HG03280 (cell line): ENCODE results near the gene PCNP.
"Not testable (repeated sequence)": the region's sequence is repeated elsewhere in the genome, so short reads cannot be mapped to it uniquely, and the experiment has no call there.

Experiments
- ATAC-seq: cut with Tn5 transposase; IDR thresholded peaks from one replicate; pipeline ENCODE4 v1.9.1; 2021; ENCODE audit warnings: mild to moderate bottlenecking, moderate library complexity; ENCODE audit not compliant: unreplicated experiment

PCNP gene

DNA sequence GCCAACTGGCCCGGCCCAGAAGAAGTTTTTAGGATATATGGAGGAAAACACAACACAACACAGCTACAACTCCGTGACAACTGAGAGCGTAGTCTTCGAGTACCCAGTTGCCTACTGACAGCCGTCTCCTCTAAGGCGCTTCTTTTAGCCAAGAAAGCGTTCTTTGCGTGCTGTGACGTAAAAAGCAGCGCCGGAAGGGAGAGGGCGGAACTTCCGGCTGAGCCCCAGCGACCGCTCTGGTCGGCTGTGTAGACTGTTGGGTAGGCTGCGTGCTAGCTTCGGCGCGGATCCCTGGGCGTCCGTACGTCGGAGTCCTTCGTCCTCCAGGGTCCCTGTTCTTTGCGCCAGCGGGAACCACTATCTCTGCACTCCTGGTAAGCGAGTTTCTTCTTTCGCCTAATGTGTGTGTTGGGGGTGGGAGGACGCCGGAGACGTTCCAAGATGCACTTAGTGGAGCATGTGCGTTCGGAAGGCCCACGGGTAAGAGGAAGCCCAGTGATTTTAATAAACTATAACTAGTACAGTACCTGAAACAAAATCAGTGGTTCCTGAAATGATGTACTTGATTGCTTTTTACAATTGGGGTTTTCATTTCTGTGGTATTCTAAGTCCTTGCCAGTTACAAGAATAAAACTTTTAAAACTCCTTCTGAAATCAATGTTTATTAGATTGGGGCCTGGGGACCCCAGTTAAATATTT, 12.2 kb upstream of the PCNP start, which contains the start of gene TRMT10C:
TSS of gene TRMT10C (plus strand) at position 239 of the 699 bp plus-strand sequence. CDS start 2,914 bp downstream, outside the sequence.
- peak; percentile 100 for ATAC-seq

DNA sequence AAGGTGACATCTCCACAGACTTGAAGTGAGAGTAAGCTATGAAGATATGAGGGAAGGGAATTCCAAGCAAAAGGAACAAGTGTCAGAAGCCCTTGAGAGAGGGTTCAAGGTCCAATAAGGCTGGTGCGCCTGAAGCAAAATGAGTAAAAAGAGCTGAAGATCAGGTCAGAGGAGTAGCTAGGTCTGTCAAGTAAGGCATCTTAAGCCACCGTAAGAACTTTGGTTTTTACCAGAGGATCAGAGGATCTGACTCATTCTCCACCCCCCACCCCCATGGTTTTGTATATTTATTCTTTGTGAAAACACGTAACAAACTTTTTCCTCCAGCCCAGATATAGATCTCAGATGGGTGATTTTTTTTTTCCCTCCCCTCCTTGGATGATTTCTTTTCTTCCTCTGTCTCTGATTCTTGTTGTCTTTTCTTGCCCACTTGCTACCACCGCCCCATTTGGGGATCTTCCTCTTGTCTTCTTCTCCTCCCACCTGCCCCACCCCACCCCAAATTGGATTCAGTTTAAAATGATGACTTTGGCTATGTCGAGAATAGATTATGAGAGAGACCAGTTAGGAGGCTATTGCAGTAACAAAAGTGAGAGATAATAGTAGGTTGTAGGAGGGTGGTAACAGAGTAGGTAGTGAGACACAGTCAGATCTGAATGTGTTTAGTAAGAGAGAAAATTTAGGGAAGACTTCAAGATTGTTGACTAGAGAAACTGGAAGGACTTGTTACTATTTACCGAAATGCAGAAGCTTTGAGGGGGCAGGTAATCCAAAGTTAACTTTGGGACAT, 6.3 kb upstream of the PCNP start:
- ATAC-seq = no peak

- no peak for ATAC-seq
Observed at GRCh38 chr3:101571028-101571895, 2.7 kb upstream of the PCNP start.

DNA sequence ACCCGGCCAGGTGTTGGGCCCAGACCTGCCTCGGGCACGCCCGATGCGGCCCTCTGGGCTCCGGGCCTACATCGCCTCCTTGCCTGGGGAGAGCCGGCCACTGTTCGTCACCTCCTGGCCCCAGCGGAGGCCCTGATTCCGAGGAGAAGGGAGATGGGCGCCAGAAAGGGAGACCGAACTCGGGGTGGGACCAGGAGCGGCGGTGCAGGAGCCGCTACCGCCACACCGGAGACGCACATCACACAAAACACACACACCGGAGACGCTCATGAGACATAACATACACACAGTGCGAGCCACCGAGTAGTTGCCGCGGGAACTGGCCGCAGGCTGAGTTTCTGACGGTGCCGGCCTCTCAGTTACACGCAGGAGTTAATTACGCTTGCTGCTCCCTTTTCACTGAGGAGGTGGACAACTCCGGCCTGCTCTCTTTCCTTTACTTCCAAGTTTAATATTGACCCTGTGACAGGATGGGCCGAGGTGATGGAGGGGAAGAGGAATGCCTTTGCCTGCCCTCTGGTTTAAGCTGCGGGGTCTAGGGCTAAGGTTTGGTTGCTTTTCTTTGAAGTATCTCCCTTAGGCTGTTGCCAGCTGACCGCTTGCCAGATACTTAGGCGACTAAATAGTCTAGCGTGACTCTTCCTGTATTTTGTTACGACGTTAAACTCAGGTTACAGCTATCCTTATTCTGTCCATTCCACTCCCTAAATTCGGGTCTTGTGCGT, 570 bp downstream of the PCNP start:
- peak; percentile 40 for ATAC-seq

GRCh38 chr3:101577286-101577685, 3.3 kb downstream of the PCNP start:
- no peak for ATAC-seq

DNA sequence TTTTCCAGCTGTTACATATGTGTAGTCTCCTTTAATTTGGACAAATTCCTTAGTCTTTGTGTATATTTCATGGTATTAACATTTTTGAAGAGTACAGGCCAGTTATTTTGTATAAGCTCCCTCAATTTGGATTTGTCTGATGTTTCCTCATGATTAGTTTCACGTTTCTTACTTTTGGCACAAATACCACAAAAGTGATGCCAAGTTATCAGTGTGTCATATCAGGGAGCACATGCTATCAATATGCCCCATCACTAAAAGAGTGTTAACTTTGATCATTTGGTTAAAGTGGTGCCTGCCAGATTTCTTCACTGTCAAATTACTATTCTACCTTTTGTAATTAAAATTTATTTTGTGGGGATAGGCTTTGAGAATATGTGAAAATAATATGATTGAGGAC, 14.6 kb downstream of the PCNP start:
- ATAC-seq = no peak

DNA sequence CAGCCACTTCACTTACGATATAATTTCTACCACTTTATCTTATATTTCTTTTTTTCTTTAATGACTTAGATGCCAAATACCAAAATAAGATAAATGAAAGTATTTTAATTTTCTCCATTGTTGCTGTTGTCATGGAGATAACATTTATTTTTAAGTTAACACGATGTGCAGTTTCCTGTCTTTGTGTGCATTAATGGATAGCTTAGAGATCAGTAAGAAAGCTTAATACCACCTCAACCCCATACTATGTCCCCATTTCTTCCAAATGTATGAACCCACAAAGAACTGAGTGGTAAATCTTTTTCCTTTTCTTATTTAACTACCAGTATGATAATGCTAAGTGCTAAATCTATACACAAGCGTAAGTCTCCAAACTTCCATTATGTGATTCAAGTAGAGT, 17.1 kb downstream of the PCNP start:
- ATAC-seq = no peak

- ATAC-seq = no peak
Observed at GRCh38 chr3:101602731-101603130, 28.8 kb downstream of the PCNP start.

DNA sequence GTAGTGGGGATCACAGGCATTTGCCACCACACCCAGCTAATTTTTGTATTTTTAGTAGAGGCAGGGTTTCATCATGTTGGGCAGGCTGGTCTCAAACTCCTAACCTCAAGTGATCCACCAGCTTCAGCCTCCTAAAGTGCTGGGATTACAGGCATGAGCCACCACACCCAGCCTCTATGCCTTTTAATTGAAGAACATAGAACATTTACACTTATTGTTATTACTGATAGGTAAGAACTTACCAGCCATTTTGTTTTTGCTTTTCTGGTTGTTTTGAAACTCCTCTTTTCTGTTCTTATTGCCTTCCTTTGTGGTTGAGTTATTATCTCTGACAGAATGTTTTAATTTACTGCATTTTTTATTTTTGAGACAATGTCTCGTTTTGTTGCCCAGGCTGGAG, 29.2 kb downstream of the PCNP start:
- ATAC-seq = no peak

DNA sequence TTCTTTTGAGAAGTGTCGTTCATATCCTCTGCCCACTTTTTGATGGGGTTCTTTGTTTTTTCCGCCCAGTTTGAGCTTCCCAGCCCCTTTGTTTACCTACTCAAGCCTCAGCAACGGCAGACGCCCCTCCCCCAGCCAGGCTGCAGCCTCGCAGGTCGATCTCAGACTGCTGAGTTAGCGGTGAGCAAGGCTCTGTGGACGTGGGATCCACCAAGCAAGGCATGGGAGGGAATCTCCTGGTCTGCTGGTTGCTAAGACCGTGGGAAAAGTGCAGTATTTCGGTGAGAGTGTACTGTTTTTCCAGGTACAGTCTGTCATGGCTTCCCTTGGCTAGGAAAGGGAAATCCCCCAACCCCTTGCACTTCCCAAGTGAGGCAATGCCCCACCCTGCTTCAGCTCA, 31.4 kb downstream of the PCNP start:
- ATAC-seq = not testable (repeated sequence)

GRCh38 chr3:101611023-101611422, 37.0 kb downstream of the PCNP start:
- ATAC-seq = peak; percentile 63

DNA sequence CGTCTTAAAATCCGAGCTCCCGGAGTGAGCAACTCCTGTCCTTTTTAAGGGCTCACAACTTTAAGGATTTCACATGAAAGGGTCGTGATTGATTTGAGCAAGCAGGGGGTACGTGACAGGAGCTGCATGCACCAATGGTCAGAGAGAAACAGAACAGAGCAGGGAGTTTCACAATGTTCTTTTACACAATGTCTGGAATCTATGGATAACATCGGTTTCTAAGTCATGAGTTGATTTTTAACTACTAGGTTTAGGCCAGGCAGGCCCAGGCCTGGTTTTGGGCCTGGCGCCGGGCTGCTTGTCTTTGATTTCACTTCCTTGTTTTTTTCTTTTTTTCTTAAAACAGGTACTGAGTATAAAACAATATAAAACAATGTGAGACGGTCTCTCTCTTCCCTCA, 39.0 kb downstream of the PCNP start:
- not testable (repeated sequence) for ATAC-seq

GRCh38 chr3:101615525-101615924, 41.5 kb downstream of the PCNP start:
- no peak for ATAC-seq

DNA sequence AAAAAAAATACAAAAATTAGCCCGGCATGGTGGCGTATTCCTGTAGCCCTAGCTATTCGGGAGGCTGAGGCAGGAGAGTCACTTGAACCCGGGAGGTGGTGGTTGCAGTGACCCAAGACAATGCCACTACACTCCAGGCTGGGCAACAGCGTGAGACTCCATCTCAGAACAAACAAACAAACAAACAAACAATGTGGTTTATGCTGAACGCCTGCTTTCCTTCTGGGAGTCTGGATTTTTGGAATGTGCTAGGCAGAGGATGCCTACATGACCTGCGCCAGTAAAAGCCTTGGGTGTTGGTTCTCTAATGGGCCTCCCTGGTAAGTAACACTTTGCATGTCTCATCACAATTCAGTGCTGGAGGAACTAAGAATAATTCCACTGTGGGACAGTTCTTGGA, 43.5 kb downstream of the PCNP start:
- no peak for ATAC-seq

DNA sequence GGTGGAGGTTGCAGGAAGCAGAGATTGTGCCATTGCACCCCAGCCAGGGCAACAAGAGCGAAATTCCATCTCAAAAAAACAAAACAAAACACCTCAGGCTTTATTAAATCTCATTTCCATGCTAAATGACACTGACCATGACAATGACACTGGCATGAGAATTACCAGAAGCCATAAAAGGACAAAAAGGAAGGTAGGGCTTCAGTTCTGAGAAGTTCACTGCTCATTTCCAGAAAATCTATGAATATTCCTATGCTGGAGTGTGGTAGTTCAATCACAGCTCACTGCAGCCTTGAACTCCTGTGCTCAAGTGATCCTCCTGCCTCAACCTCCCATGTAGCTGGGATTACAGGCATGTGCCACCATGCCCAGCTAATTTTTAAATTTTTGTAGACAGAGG, 44.7 kb downstream of the PCNP start:
- no peak for ATAC-seq

GRCh38 chr3:101619734-101620133, 45.8 kb downstream of the PCNP start:
- ATAC-seq = no peak

DNA sequence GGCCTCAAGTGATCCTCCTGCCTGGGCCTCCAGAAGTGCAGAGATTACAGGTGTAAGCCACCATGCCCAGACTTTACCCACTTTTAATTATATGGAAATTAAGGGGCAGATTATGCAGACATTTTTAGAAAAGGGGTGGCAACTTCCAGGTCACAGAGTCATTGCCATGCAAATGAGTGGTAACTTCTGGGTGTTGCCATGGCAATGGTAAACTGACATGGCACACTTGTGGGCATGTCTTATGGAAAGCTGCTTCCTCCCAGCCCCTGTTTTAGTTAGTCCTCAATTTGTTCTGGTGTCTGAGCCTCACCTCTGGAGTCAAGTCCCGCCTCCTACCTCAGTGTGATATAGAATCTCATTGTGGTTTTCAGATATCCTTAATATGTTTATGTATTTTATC, 49.7 kb downstream of the PCNP start:
- no peak for ATAC-seq

DNA sequence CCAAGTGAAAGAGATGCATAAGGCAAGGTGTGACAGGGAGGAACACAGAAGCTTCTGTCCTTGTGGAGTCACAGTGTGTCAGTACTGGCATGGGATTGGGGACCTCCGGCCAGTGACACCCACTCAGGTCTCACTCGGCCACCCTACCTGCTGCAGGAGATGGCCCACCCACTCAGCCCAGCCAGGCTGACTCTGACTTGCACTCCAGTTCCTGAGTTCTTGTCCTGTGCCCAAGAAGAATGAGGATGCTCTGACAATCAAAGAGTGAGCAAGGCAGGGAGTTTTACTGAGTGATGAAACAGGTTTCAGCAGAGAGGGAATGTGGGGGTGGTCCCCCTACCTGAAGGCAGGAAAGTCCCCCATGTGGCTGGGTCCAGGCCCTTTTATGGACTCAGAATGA, 50.9 kb downstream of the PCNP start:
- no peak for ATAC-seq

DNA sequence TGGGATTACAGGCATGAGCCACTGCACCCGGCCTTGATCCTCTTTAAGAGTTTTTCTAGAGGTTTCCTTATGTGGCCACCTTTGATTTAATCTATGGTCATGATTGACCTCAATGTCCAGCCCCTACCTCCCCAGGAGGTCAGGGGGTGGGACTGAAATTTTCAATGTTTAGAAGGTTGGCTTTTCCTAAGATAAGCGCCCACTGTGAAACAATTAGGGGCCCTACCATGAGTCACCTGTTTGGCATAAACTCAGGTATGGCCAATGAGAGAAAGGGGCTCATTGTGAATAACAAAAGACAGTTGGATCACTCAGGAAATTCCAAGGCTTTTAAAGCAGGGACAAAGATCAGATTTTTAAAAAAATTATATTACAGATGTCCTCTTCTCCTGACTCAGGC, 51.9 kb downstream of the PCNP start:
- ATAC-seq = no peak

DNA sequence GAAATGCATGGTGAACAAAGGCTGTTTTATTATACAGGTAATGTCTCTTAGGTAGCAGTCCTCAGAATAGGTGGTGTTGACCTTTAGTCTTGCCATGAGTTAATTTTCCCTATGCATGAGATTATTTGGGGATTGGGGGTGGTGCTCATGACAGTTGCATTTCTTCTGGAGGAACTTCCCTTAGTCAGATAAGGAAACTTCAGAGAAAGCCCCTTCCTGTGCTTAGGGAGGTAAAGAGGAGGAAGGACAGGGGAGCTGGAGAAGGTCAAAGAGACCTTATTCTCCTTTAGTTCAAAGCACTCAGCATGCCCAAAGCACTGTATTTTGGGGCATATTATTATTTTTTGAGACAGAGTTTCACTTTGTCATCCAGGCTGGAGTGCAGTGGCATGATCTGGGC, 55.2 kb downstream of the PCNP start:
- ATAC-seq = no peak
